Mesodermal cell (in vitro differentiated cells): ENCODE measurements around the gene SUPT4H1.

Experiments used
- H3K27ac ChIP-seq: 2 replicates; pipeline ENCODE4 v1.7.0; 2013; ENCODE audit warnings: mild to moderate bottlenecking, low read depth, low read length, moderate library complexity; ENCODE audit not compliant: severe bottlenecking
- H3K36me3 ChIP-seq: 2 replicates; pipeline ENCODE4 v1.7.1; 2013; ENCODE audit warnings: mild to moderate bottlenecking, low read length, moderate library complexity; ENCODE audit not compliant: control insufficient read depth, insufficient read depth
- H3K4me1 ChIP-seq: one replicate; pipeline ENCODE4 v1.7.1; 2013; ENCODE audit warnings: mild to moderate bottlenecking, low read length; ENCODE audit not compliant: insufficient read depth, control insufficient read depth, poor library complexity, severe bottlenecking
- H3K4me3 ChIP-seq: 2 replicates; pipeline ENCODE4 v1.7.0; 2013; ENCODE audit warnings: low read length, control low read depth, mild to moderate bottlenecking; ENCODE audit not compliant: insufficient read depth, poor library complexity, severe bottlenecking; ENCODE audit errors: extremely low read depth
- H3K9me3 ChIP-seq: 2 replicates; pipeline ENCODE4 v1.7.1; 2013; ENCODE audit warnings: mild to moderate bottlenecking, low read length, moderate library complexity; ENCODE audit not compliant: control insufficient read depth
- WGBS, 2 experiments: methylation state at CpG; one replicate each; pipeline ENCODE4 v1.1.5; 2013; ENCODE audit warnings: missing lambda C conversion rate in 2 of 2; ENCODE audit not compliant: insufficient coverage in 2 of 2; 5-methylcytosine and 5-hydroxymethylcytosine counted together

SUPT4H1 gene

GRCh38 chr17:58312829-58313228 lies 39.2 kb downstream of the SUPT4H1 start:
- H3K4me1 ChIP-seq = no peaks in the 10 kb centered on the region
- no peaks in the 10 kb centered on the region for H3K36me3 ChIP-seq
- H3K9me3 ChIP-seq = no peaks in the 10 kb centered on the region
- 78% methylated on average over 1 of the region's 1 CpG; no CpG with 5 or more reads in 1 of the 2 experiments for WGBS, 2 experiments
- H3K4me3 ChIP-seq = no peak overlapping the region
- H3K27ac ChIP-seq = no peak overlapping the region

GRCh38 chr17:58312021-58312630 lies 39.9 kb downstream of the SUPT4H1 start:
- H3K4me3 ChIP-seq = no peak overlapping the region
- no peaks in the 10 kb centered on the region for H3K4me1 ChIP-seq
- no peaks in the 10 kb centered on the region for H3K9me3 ChIP-seq
- WGBS, 2 experiments = 92 to 97% methylated on average over 12 to 20 of the region's 23 CpGs
- no peak overlapping the region for H3K27ac ChIP-seq
- H3K36me3 ChIP-seq = no peaks in the 10 kb centered on the region

- Histone ChIP-seq H3K27ac (no peak overlapping the region), H3K9me3 (no peaks in the 10 kb centered on the region), H3K4me3 (no peak overlapping the region), H3K4me1 (no peaks in the 10 kb centered on the region), H3K36me3 (no peaks in the 10 kb centered on the region)
- WGBS, 2 experiments = 90 to 100% methylated on average over 8 to 9 of the region's 9 CpGs
Measured at GRCh38 chr17:58311429-58311894, 40.5 kb downstream of the SUPT4H1 start.

GRCh38 chr17:58310511-58311428 lies 41.2 kb downstream of the SUPT4H1 start:
- 91 to 92% methylated on average over 19 to 23 of the region's 23 CpGs for WGBS, 2 experiments
- no peaks in the 10 kb centered on the region for H3K9me3 ChIP-seq
- no peak overlapping the region for H3K4me3 ChIP-seq
- H3K36me3 ChIP-seq = no peaks in the 10 kb centered on the region
- H3K4me1 ChIP-seq = no peaks in the 10 kb centered on the region
- no peak overlapping the region for H3K27ac ChIP-seq

- Histone ChIP-seq H3K36me3 (no peaks in the 10 kb centered on the region), H3K9me3 (no peaks in the 10 kb centered on the region), H3K27ac (no peak overlapping the region), H3K4me3 (no peak overlapping the region), H3K4me1 (no peaks in the 10 kb centered on the region)
- 79 to 88% methylated on average over 2 of the region's 5 CpGs for WGBS, 2 experiments
Measured at GRCh38 chr17:58309918-58310259, 42.1 kb downstream of the SUPT4H1 start.

GRCh38 chr17:58308985-58309917 lies 42.8 kb downstream of the SUPT4H1 start:
- no peaks in the 10 kb centered on the region for H3K4me1 ChIP-seq
- no peak overlapping the region for H3K27ac ChIP-seq
- no peaks in the 10 kb centered on the region for H3K9me3 ChIP-seq
- WGBS, 2 experiments = 84 to 96% methylated on average over 4 to 15 of the region's 21 CpGs
- H3K4me3 ChIP-seq = no peak overlapping the region
- H3K36me3 ChIP-seq = no peaks in the 10 kb centered on the region

GRCh38 chr17:58308173-58308984 lies 43.6 kb downstream of the SUPT4H1 start:
- no peaks in the 10 kb centered on the region for H3K36me3 ChIP-seq
- H3K9me3 ChIP-seq = no peaks in the 10 kb centered on the region
- H3K4me1 ChIP-seq = no peaks in the 10 kb centered on the region
- H3K27ac ChIP-seq = no peak overlapping the region
- no peak overlapping the region for H3K4me3 ChIP-seq
- WGBS, 2 experiments = 78 to 81% methylated on average over 26 to 31 of the region's 32 CpGs

GRCh38 chr17:58307468-58308172 lies 44.4 kb downstream of the SUPT4H1 start:
- Histone ChIP-seq H3K9me3 (no peaks in the 10 kb centered on the region), H3K27ac (no peak overlapping the region), H3K4me3 (no peak overlapping the region), H3K4me1 (no peaks in the 10 kb centered on the region), H3K36me3 (no peaks in the 10 kb centered on the region)
- 92 to 94% methylated on average over 14 to 16 of the region's 20 CpGs for WGBS, 2 experiments

- no peak overlapping the region for H3K27ac ChIP-seq
- 93 to 95% methylated on average over 13 to 17 of the region's 19 CpGs for WGBS, 2 experiments
Measured at GRCh38 chr17:58306131-58306951, 45.7 kb downstream of the SUPT4H1 start.

More at GRCh38 chr17:58306131-58306951, 45.7 kb downstream of the SUPT4H1 start:
- no peaks in the 10 kb centered on the region for H3K4me1 ChIP-seq
- no peak overlapping the region for H3K4me3 ChIP-seq
- H3K9me3 ChIP-seq = no peaks in the 10 kb centered on the region
- no peaks in the 10 kb centered on the region for H3K36me3 ChIP-seq
